T-helper 9 cell (primary cell): Measurements from ENCODE around the gene DLG2.
"Not testable (repeated sequence)": the region's sequence is repeated elsewhere in the genome, so short reads cannot be mapped to it uniquely, and the experiment has no call there.

Experiments used
- DNase-seq: peaks from one replicate; pipeline ENCODE4 v3.0.0-alpha.2; 2020

The DLG2 gene

DNA sequence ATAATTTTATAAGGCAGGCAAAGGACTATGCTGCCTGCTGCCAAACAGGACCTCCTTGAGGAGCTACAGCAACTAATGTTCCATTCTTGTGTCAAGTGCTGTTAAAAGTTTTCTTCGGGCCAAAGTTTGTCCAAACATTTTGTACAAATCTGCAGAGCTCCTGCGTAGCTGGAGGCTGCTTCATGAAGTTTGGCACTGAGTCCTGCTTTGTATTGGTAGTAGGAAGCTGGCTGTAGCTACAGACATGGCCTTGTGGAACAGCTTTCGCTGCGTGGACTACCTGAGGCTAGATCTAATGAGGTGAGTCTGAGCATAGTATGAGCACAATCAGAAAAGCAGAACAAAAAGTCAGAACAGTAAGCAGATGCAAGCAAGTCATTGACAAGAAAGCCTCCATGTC, 528.1 kb downstream of the DLG2 start:
- no peak for DNase-seq

DNA sequence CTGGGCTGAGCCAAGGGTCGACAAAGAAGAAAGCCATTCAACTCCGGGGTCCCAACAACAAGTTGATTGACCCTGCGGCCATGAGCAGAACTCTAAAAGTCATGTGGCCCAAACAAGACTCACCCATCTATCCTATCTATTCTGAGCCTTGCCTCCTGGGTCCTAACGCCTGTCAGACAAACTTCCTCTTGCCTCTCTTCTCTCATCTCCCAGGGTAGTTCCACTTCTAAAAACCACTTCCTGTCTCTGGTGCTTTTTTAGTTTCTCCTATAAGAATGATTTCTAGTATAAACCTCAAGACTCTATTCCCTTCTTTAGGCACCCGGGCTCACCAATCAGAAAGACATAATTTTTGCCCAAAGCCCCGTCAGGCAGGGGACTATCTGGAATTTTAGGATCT, 530.2 kb downstream of the DLG2 start:
- no peak for DNase-seq

DNA sequence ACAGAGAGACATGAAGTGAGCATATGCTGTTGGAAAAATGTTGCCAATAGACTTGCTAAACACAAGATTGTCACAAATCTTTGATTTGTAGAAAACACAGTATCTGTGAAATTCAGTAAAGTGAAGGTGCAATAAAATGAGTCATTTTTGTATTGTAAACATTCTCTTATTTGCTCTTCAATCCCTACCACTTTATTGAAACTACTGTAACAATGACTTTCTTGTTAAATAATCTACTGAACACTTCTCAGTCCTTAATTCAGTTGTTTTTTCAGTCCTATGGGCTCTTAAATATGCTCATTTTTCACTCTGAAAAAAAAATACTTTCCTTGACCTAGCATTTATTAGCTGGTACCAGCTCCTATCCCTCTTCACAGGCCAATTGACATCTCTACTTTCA, 531.9 kb downstream of the DLG2 start:
- DNase-seq = no peak

- no peak for DNase-seq
Measured at GRCh38 chr11:85094795-85095194, 532.3 kb downstream of the DLG2 start.

- no peak for DNase-seq
Measured at GRCh38 chr11:85089654-85090053, 537.5 kb downstream of the DLG2 start.

- no peak for DNase-seq
Measured at GRCh38 chr11:85088286-85088685, 538.9 kb downstream of the DLG2 start.

DNA sequence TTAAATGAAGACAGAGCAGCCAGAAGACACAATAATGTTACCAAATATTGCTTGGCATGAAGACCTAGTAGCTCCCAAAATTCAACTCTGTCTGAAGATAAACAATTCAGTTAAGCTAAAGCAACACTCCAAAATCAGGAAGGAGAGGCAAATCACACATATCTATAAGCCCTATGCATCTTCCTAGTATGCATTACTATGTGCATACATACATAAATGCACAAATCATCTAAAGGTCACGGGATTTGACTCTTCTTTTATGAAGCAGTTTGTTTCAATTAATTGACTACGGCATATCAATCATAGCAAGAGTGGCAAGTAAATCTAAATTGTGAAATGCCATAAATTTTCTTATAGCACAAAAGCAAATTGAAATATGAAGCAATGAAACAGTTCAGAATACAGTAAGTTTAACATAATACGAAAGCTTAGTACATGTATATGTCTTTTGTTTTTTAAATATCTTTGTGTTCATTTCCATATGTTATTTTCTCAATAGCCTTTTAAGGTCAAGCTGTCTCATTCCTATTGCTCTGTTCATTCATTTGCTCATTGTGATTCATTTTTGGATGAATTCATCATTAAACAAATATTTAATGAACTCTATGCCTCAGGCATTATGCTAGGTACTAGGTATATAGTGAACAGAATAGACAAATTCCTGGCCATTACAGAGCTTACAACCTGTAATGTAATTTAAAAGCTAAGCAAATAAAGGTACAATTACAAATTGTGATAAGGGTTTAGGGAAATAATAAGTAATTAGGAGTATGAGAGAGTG, 540.5 kb downstream of the DLG2 start:
- DNase-seq = no peak

DNA sequence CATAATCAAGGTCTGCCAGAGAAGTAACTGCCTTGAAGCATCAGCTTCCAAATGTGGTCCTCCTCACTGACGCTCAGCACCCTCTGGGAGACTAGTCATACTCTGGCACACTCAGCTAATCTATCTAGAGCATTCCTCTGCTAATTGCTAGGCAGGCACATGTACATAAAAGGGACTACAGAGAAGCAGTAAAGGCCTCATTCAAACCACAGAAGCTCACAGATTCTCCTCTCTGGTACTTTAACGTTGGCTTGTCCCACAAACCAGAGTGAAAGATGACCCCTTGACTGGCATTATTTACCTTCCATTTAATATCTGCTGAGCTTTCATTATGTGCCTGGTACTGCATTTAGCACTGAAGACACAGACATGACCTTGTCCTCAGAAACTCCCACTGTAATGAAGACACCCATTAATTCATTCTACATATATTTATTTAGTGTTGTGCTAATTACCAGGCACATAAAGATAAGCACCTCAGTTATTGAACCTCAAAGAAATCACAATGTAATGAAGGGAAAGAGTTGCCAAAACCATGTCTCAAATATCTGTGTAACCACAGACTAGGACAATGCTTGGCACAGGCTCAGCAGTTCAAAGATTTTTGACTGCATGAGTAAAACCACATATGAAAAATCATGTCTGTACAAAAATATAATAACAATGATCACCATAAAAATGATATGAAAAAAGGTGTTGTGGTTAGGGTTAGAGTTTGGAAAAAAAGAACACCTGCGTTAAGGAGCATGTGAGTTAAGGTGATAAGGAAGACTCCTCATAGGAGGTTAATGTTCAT, 550.4 kb downstream of the DLG2 start:
- no peak for DNase-seq

DNA sequence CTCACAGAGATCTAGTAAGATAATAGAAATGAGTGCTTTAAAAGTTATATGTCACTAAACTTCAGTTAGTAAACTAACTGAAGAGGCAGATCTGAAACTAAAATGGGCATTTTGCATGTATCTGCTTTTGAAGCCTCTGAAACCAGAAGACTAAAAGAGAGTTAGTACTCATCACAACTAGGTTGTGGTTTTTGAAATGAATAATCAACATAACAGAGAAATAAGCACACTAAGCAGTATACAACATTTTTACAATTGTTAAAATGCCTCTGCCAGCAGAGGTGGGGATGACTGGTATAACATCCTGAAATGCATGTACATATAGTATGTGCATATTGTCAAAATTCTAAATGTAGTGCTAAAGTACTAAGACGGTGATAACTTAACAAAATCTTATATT, 564.5 kb downstream of the DLG2 start:
- no peak for DNase-seq

DNA sequence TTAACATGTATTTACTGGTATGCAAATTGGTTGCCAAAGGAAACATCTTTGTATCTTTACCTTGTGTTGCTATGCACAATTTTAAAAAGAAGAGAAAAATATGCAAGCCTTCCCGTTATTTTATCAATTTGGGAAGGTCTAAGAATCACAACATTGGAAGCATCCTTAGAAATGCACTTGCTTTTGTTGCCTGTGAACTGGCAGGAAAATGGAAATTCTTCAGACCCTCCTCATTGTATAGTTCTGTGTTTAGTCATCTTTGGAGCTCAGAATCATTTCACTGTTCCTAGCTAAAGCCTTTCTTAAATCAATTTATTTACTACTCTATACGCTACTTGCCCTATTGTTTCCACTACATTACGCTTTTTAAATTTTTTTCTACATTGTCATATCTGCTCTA, 574.5 kb downstream of the DLG2 start:
- no peak for DNase-seq

DNA sequence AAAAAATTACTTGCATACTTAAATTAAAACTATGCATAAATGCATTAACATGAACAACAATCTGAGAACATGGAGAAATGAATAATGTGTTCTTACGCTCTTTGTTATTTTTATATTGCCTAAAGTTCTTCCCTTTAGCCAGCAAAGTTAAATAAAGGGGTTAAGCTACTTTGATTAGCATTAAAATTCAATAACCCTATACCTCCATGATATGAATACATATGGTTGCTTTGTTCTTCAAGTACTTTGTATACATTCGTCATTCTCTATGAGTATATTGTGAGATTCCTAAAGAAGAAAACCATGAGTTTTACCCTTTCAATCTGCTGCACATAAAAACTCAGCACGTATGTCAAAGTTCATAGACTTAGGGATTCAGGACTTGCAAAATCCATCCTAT, 578.3 kb downstream of the DLG2 start:
- no peak for DNase-seq

DNA sequence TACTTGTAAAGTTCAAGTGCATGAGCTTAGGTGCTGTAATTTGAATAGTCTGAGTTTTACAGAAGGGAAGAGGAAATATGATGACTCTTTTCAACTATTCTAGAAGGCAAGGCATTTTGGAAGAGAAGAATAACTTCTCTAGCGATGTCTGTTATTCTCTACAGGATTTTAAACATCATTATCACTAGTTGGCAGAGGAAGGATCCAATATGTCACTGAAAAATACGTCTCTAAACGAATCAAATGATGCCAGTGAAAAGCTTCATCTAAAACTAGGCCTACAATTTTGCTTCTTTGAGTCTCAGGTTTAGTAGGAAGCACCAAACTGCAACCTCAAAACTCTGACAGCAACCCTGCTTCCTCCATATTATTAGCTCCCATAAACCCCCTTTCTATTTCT, 581.4 kb downstream of the DLG2 start:
- DNase-seq = no peak

DNA sequence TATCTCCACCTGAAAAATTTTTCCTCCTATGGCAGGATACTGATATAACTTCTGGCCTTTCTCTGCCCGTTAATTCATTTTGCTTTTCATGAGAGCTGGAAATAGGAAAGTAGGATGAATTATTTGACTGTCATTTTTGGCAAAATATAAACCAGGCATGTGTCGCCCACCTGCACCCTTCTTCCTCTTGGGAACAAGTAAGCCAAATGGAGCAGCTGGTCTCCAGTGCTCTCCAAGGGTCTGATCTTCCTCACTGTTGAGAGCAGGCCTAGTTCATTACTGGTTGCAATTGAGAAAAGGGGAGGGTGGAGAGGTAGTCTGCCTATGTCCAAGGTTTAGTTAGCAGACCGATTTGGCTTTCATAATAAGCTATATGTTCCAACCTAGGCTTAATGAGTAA, 582.2 kb downstream of the DLG2 start:
- no peak for DNase-seq

GRCh38 chr11:85042361-85042760, 584.8 kb downstream of the DLG2 start:
- DNase-seq = no peak

DNA sequence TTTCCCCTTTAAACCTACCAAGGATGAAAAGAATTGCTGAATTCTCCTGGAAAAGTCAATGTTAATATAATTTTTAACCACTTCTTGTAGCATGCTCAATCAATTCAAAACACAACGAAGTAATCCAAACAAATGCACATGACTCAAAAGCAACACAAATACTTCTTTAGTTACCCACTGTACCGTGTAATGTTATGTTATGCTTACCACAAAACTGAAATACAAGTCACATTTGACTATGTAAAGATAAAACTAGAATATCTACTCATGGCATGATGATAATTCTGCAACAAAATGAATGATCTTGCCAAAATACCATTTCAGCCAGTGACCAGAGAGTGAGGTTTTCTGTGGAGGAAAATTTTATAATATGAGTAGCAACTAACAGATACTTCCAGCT, 587.0 kb downstream of the DLG2 start:
- DNase-seq = no peak

DNA sequence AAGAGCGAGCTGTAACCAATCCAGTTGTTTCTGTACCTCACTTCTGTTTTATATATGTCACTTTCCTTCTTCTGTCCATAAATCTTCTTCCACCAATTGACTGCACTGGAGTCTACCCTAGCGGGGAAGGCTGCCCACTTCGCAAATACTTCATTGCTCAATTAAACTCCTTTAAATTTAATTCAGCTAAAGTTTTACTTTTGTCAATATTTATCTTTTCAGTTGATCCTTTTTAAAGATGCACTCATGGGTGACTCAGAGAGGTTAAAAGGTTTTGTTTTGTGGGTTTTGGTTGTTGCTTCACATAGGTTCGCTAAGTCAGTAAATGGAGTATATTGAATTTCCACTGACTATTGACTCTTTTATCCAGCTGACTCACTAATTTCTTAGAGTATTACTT, 597.2 kb downstream of the DLG2 start:
- no peak for DNase-seq

DNA sequence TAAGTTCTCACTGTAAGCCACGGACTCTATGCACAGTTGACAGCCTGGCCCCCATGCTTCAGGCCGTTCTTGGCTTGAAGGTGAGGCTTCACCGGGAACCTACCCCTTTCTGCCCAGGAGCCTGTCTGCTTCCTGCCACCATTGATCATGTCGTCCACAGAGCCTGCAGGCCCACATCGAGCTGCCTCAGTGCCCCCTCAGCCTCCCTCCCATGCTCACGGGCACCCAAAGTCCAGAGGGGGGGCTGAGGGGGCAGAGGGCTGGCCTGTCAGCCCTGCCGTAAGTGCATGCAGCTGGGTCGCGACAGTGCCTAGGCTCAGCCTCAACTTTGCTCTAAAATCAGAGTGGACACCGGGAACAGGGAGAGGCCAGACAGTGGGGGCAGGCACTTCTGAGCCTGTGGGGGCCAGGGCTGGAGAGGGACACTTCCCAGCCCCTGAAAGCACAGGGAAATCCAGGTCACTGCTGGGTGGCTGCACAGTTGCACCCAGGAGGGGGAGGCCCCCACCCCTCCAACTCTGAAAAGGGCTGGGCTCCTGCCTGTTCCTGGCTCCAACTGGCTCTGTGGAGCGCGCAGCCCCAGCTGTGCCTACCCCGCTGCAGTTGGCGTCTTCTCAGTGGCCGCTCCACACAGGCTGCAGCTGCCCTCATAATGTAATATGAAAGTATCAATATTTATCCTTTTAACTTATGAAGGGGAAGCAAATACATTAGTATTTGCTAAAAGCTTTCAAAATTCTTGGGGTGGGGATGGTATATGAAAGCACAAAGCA, 598.6 kb downstream of the DLG2 start:
- no peak for DNase-seq

- no peak for DNase-seq
Measured at GRCh38 chr11:85027346-85027745, 599.8 kb downstream of the DLG2 start.

- DNase-seq = no peak
Measured at GRCh38 chr11:85021058-85021457, 606.1 kb downstream of the DLG2 start.

- DNase-seq = no peak
Measured at GRCh38 chr11:84993386-84993785, 633.8 kb downstream of the DLG2 start.

- DNase-seq = no peak
Measured at GRCh38 chr11:84990141-84990540, 637.0 kb downstream of the DLG2 start.

- DNase-seq = not testable (repeated sequence)
Measured at GRCh38 chr11:84987686-84988187, 639.4 kb downstream of the DLG2 start.

GRCh38 chr11:84981301-84981700, 645.8 kb downstream of the DLG2 start:
- DNase-seq = no peak
